NCI-H446 treated with DMSO at 0.1 percent for 48 hours (cell line): Measurements from ENCODE around the gene GPR75.
"Not testable (repeated sequence)": the region's sequence is repeated elsewhere in the genome, so short reads cannot be mapped to it uniquely, and the experiment has no call there.

Experiments used
- DNase-seq: peaks from one replicate; lab custom pipeline; 2025; lab: John Stamatoyannopoulos, UW

The GPR75 gene

GRCh38 chr2:53852532-53852931 is 7.2 kb downstream of the GPR75 start:
- DNase-seq, result no peak

GRCh38 chr2:53851052-53851757 is 8.6 kb downstream of the GPR75 start:
- DNase-seq, result not testable (repeated sequence)

- DNase-seq, result no peak
Observed at GRCh38 chr2:53848062-53848461, 11.7 kb downstream of the GPR75 start.

GRCh38 chr2:53843595-53843994 is 16.2 kb downstream of the GPR75 start:
- DNase-seq, result no peak

GRCh38 chr2:53842891-53843290 is 16.9 kb downstream of the GPR75 start:
- no peak for DNase-seq

GRCh38 chr2:53841651-53842050 is 18.1 kb downstream of the GPR75 start:
- DNase-seq, result not testable (repeated sequence)

- DNase-seq, result no peak
Observed at GRCh38 chr2:53840580-53840979, 19.2 kb downstream of the GPR75 start.

- DNase-seq, result not testable (repeated sequence)
Observed at GRCh38 chr2:53829980-53830290, 29.8 kb downstream of the GPR75 start.

- no peak for DNase-seq
Observed at GRCh38 chr2:53829273-53829979, 30.3 kb downstream of the GPR75 start.

GRCh38 chr2:53828331-53828730 is 31.4 kb downstream of the GPR75 start:
- DNase-seq, result no peak

GRCh38 chr2:53827398-53828175 is 32.2 kb downstream of the GPR75 start:
- no peak for DNase-seq

- DNase-seq, result no peak
Observed at GRCh38 chr2:53826587-53827397, 33.0 kb downstream of the GPR75 start.

- no peak for DNase-seq
Observed at GRCh38 chr2:53826030-53826410, 33.7 kb downstream of the GPR75 start.

GRCh38 chr2:53823639-53824038 is 36.1 kb downstream of the GPR75 start:
- not testable (repeated sequence) for DNase-seq

- DNase-seq, result no peak
Observed at GRCh38 chr2:53821810-53822209, 38.0 kb downstream of the GPR75 start.

GRCh38 chr2:53820711-53821110 is 39.1 kb downstream of the GPR75 start:
- DNase-seq, result no peak

GRCh38 chr2:53820048-53820447 is 39.7 kb downstream of the GPR75 start:
- no peak for DNase-seq

- no peak for DNase-seq
Observed at GRCh38 chr2:53819634-53820033, 40.1 kb downstream of the GPR75 start.

- no peak for DNase-seq
Observed at GRCh38 chr2:53818854-53819435, 40.8 kb downstream of the GPR75 start.

- DNase-seq, result no peak
Observed at GRCh38 chr2:53813151-53813550, 46.6 kb downstream of the GPR75 start.

GRCh38 chr2:53811601-53812000 is 48.2 kb downstream of the GPR75 start:
- DNase-seq, result no peak
